ENCODE measurements around the gene DSC2. TPM values are rescaled to one million over a fixed set of nuclear protein-coding genes. Genes with fewer than 3 reads are reported as not detected.

Gene DSC2
- total RNA-seq, 1 experiment from 2014 or later = 33.4 TPM

DNA sequence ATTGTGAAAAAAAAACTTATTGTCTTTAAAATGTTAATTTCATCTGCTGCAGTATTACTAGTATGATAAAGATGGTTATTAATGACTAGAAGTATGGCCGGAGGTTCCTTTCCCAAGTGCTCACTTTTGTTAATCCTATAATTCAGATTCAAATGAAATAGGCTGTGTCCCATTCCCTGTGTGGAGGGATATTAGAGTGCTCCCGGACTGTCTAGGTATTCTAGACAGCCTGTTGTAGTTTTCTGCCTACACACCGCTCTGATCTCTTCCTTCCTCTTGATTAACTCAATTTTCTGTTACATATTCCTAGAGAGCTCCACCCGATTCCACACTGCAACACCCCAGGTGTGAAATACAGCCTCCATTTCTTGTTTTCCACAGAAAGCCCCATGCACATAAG lies 44.3 kb downstream of the DSC2 start:
- DNase-seq (ENCODE audit: low read depth, low spot score) (no peak), ATAC-seq (no peak)
- H2AFZ ChIP-seq (ENCODE audit: low read depth, low read length, poor library complexity, severe bottlenecking) = no peak overlapping the region
- intact Hi-C loops (cut with micrococcal nuclease) = no loop called here
- POLR2A ChIA-PET = no interaction called here
- H3K27ac ChIP-seq (ENCODE audit: low read depth, low read length) = no peak overlapping the region
- no peaks in the 10 kb centered on the region for H3K9me2 ChIP-seq (ENCODE audit: insufficient read depth)
- no peaks in the 10 kb centered on the region for H4K20me1 ChIP-seq (ENCODE audit: insufficient read depth)
- H3K4me1 ChIP-seq (ENCODE audit: control insufficient read depth in 1 of 2, insufficient read depth in 2 of 2, low read length in 2 of 2) = no peaks in the 10 kb centered on the region
- H3K9me3 ChIP-seq (ENCODE audit: control insufficient read depth in 1 of 2, insufficient read depth in 1 of 2, low read depth in 1 of 2, low read length in 2 of 2) = no peaks in the 10 kb centered on the region
- H3K9ac ChIP-seq (ENCODE audit: low read length) = no peak overlapping the region
- H3K4me2 ChIP-seq (ENCODE audit: low read length) = no peak overlapping the region
- H3K36me3 ChIP-seq (ENCODE audit: control insufficient read depth in 1 of 2, insufficient read depth in 2 of 2, low read length in 2 of 2) = no peaks in the 10 kb centered on the region
- H3K4me3 ChIP-seq (replicated peaks in 1 of 2; ENCODE audit: low read depth in 1 of 2, low read length in 2 of 2) = no peak overlapping the region
- no peaks in the 10 kb centered on the region for H3K79me2 ChIP-seq (ENCODE audit: insufficient read depth, low read length)
- no peak for TF ChIP-seq SIN3A (IDR thresholded peaks at IDR 0.05; ENCODE audit: low read depth)
- TF ChIP-seq SP1 (IDR thresholded peaks at IDR 0.05; ENCODE audit: low read depth) = no peak
- TF ChIP-seq EGR1 (IDR thresholded peaks at IDR 0.05; ENCODE audit: low read depth) = no peak
- TF ChIP-seq ELF1 (IDR thresholded peaks at IDR 0.05; ENCODE audit: borderline replicate concordance, low read depth) = no peak
- RAD21 ChIA-PET (ENCODE audit: low non-redundant PET in 1 of 2, low total read pairs in 2 of 2, uncharacterized antibody in 2 of 2, unreplicated experiment in 2 of 2) = no interaction called here
- no peaks in the 10 kb centered on the region for H3K27me3 ChIP-seq (ENCODE audit: insufficient read depth, low read length)
- CTCF ChIA-PET = no interaction called here
- BruUV-seq (replicated peaks) = no TSS peak

- H4K20me1 ChIP-seq (ENCODE audit: insufficient read depth) = no peaks in the 10 kb centered on the region
- DNase-seq (ENCODE audit: low read depth, low spot score) = no peak
- TF ChIP-seq EZH2 (IDR thresholded peaks at IDR 0.05) (no peak), SP1 (IDR thresholded peaks at IDR 0.05; ENCODE audit: low read depth) (no peak), EGR1 (IDR thresholded peaks at IDR 0.05; ENCODE audit: low read depth) (no peak), ZNF274 (IDR thresholded peaks at IDR 0.05; ENCODE audit: low read depth, low read length) (no peak), CBX3 (IDR thresholded peaks at IDR 0.05; ENCODE audit: low read depth) (no peak), JUND (IDR thresholded peaks at IDR 0.05) (no peak), SRF (IDR thresholded peaks at IDR 0.05; ENCODE audit: low read depth) (no peak), YY1 (IDR thresholded peaks at IDR 0.05; ENCODE audit: extremely low read depth, insufficient replicate concordance, low read depth, low read length) (no peak), POLR2A (IDR thresholded peaks at IDR 0.05; ENCODE audit: borderline replicate concordance, extremely low read depth, insufficient read depth, insufficient read length) (no peak), POLR2AphosphoS5 (IDR thresholded peaks at IDR 0.05; ENCODE audit: low read depth, low read length) (no peak), TCF7L2 (IDR thresholded peaks at IDR 0.05; ENCODE audit: borderline replicate concordance, extremely low read depth, insufficient read depth, insufficient read length) (no peak), CEBPB (IDR thresholded peaks at IDR 0.05; ENCODE audit: low read depth) (no peak), REST (IDR thresholded peaks at IDR 0.05; ENCODE audit: low read depth) (no peak), ELF1 (IDR thresholded peaks at IDR 0.05; ENCODE audit: borderline replicate concordance, low read depth) (no peak)
- TF ChIP-seq, protein P1, sequence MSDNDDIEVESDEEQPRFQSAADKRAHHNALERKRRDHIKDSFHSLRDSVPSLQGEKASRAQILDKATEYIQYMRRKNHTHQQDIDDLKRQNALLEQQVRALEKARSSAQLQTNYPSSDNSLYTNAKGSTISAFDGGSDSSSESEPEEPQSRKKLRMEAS (IDR thresholded peaks at IDR 0.05) = no peak
- TF ChIP-seq, protein P2, sequence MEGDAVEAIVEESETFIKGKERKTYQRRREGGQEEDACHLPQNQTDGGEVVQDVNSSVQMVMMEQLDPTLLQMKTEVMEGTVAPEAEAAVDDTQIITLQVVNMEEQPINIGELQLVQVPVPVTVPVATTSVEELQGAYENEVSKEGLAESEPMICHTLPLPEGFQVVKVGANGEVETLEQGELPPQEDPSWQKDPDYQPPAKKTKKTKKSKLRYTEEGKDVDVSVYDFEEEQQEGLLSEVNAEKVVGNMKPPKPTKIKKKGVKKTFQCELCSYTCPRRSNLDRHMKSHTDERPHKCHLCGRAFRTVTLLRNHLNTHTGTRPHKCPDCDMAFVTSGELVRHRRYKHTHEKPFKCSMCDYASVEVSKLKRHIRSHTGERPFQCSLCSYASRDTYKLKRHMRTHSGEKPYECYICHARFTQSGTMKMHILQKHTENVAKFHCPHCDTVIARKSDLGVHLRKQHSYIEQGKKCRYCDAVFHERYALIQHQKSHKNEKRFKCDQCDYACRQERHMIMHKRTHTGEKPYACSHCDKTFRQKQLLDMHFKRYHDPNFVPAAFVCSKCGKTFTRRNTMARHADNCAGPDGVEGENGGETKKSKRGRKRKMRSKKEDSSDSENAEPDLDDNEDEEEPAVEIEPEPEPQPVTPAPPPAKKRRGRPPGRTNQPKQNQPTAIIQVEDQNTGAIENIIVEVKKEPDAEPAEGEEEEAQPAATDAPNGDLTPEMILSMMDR (IDR thresholded peaks at IDR 0.05 in 2 of 3, conservative IDR thresholded peaks at IDR 0.05 in 1 of 3; ENCODE audit: borderline replicate concordance in 1 of 3, insufficient read depth in 1 of 3, low read depth in 2 of 3, low read length in 2 of 3) = no peak
Observed at GRCh38 chr18:31057051-31057450, 45.2 kb downstream of the DSC2 start.

More at GRCh38 chr18:31057051-31057450, 45.2 kb downstream of the DSC2 start:
- no peak overlapping the region for H3K4me2 ChIP-seq (ENCODE audit: low read length)
- H3K9me3 ChIP-seq (ENCODE audit: control insufficient read depth in 1 of 2, insufficient read depth in 1 of 2, low read depth in 1 of 2, low read length in 2 of 2) = no peaks in the 10 kb centered on the region
- ATAC-seq = no peak
- no peak overlapping the region for H3K9ac ChIP-seq (ENCODE audit: low read length)
- RAD21 ChIA-PET (ENCODE audit: low non-redundant PET in 1 of 2, low total read pairs in 2 of 2, uncharacterized antibody in 2 of 2, unreplicated experiment in 2 of 2) = no interaction called here
- H3K4me3 ChIP-seq (replicated peaks in 1 of 2; ENCODE audit: low read depth in 1 of 2, low read length in 2 of 2) = no peak overlapping the region
- no TSS peak for BruUV-seq (replicated peaks)
- no peaks in the 10 kb centered on the region for H3K79me2 ChIP-seq (ENCODE audit: insufficient read depth, low read length)
- CTCF ChIA-PET = no interaction called here
- H3K27ac ChIP-seq (ENCODE audit: low read depth, low read length) = no peak overlapping the region
- H2AFZ ChIP-seq (ENCODE audit: low read depth, low read length, poor library complexity, severe bottlenecking) = no peak overlapping the region
- H3K4me1 ChIP-seq (ENCODE audit: control insufficient read depth in 1 of 2, insufficient read depth in 2 of 2, low read length in 2 of 2) = no peaks in the 10 kb centered on the region
- no peaks in the 10 kb centered on the region for H3K36me3 ChIP-seq (ENCODE audit: control insufficient read depth in 1 of 2, insufficient read depth in 2 of 2, low read length in 2 of 2)
- no peaks in the 10 kb centered on the region for H3K27me3 ChIP-seq (ENCODE audit: insufficient read depth, low read length)
- H3K9me2 ChIP-seq (ENCODE audit: insufficient read depth) = no peaks in the 10 kb centered on the region
- intact Hi-C loops (cut with micrococcal nuclease) = no loop called here
- POLR2A ChIA-PET = no interaction called here
